Panc1 (cell line): Measurements from ENCODE around the gene RERGL.

Experiments
- CTCF ChIP-seq: fragments of 450-650 bp; IDR thresholded peaks from 2 replicates; pipeline ENCODE4 v1.5.1; 2017; ENCODE audit warnings: mild to moderate bottlenecking
- POLR2AphosphoS5 ChIP-seq: IDR thresholded peaks from 2 replicates; pipeline ENCODE4 v1.6.1; 2012; ENCODE audit warnings: mild to moderate bottlenecking, low read depth, low read length, moderate library complexity
- REST ChIP-seq, 2 experiments: IDR thresholded peaks; 2 replicates each; pipeline ENCODE4 v1.6.1; 2011 to 2012; ENCODE audit warnings: low read depth in 2 of 2, control low read depth in 1 of 2, low read length in 1 of 2, mild to moderate bottlenecking in 1 of 2, moderate library complexity in 1 of 2; ENCODE audit not compliant: insufficient read depth in 1 of 2
- SIN3A ChIP-seq: IDR thresholded peaks from 2 replicates; pipeline ENCODE4 v1.6.1; 2012; ENCODE audit warnings: low read depth, mild to moderate bottlenecking, low read length, moderate library complexity, borderline replicate concordance; ENCODE audit not compliant: insufficient read depth
- TCF7L2 ChIP-seq: IDR thresholded peaks from 2 replicates; pipeline ENCODE4 v1.6.1; 2011; ENCODE audit warnings: mild to moderate bottlenecking, low read depth, low read length, inconsistent platforms

- TF ChIP-seq CTCF, result no peak
- no peak for TF ChIP-seq POLR2AphosphoS5
- TF ChIP-seq TCF7L2, result no peak
- no peak for TF ChIP-seq REST (IDR thresholded peaks at IDR 0.05; ENCODE audit: insufficient read depth in 1 of 2, low read depth in 2 of 2, low read length in 1 of 2)
- no peak for TF ChIP-seq SIN3A
Measured at GRCh38 chr12:18066666-18067065, 23.3 kb downstream of the RERGL start.
